ENCODE results near the gene CFAP161.

The CFAP161 gene, protein sequence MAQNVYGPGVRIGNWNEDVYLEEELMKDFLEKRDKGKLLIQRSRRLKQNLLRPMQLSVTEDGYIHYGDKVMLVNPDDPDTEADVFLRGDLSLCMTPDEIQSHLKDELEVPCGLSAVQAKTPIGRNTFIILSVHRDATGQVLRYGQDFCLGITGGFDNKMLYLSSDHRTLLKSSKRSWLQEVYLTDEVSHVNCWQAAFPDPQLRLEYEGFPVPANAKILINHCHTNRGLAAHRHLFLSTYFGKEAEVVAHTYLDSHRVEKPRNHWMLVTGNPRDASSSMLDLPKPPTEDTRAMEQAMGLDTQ

DNA sequence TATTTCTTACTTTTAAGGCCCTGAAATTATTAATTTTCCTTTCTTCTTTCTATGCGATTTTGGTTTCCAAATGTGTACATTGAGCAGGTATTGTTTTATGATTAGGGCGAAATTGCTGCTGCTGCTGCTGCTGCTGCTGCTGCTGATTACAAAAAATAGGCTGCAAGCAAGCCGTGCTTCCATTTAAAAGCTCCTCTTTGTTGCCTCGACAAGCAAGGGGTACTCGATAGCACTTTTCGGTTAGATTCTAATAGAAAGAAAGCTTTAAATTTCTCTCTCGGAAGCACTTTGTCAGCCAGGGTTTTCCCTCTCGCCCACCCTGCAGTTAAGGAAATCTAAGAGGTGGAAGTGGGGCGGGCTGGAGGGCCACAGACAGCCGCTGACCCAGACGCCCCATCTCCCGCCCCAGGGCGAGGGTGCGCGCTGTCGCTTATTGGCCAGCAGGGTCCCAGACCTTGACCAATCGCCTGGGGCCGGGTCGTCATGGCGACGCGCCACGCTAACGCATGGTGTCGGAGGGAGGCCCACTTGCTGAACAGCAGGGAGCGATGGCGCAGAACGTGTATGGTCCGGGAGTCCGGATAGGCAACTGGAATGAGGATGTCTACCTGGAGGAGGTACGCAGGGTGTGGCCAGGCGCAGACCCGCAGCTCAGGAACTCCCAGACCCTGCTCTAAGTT is at the start of gene CFAP161:
TSS of gene CFAP161 (plus strand) at position 489 of the 680 bp plus-strand sequence. CDS start at position 549, 60 bp downstream.
- no CpG with 5 or more reads among the region's 33 CpGs for WGBS (ENCODE audit: insufficient coverage, insufficient read length)
- no peak within 1 kb of the TSS for H3K27ac ChIP-seq (ENCODE audit: low read length)
- H3K4me3 ChIP-seq (ENCODE audit: low read length): peak within 1 kb of the TSS; percentile 40; the same call in 1 of the 2 replicates
- no peaks in the 10 kb centered on the region for H3K4me1 ChIP-seq (ENCODE audit: control insufficient read depth, insufficient read depth, low read length)
- H3K36me3 ChIP-seq (ENCODE audit: control insufficient read depth, insufficient read depth, low read length): no peaks in the 10 kb centered on the region
- no peaks in the 10 kb centered on the region; the same call in 1 of the 2 replicates for H3K27me3 ChIP-seq (ENCODE audit: control insufficient read depth, insufficient read depth, low read length)
- no peaks in the 10 kb centered on the region for H3K9me3 ChIP-seq (ENCODE audit: control insufficient read depth, insufficient read depth, low read length)
- peak; percentile 88 for DNase-seq (ENCODE audit: low read depth, low spot score)

DNA sequence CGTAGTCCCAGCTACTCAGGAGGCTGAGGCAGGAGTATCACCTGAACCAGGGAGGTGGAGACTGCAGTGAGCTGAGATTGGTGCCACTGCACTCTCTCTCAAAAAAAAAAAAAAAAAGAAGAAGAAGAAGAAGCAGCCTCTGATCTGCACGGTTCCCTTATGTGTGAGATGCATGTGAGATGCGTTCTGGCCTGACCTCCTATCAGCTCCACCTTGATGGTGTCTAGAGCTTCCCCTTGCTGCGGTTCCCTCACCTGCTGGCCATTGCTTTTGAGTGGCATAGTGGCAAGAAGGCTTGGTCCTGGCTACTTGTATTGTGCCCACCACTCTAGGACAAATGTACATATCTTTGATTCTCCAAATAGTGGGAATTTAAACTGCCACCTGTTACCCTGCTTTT is 49.4 kb upstream of the CFAP161 start:
- no CpG with 5 or more reads among the region's 4 CpGs for WGBS (ENCODE audit: insufficient coverage, insufficient read length)

DNA sequence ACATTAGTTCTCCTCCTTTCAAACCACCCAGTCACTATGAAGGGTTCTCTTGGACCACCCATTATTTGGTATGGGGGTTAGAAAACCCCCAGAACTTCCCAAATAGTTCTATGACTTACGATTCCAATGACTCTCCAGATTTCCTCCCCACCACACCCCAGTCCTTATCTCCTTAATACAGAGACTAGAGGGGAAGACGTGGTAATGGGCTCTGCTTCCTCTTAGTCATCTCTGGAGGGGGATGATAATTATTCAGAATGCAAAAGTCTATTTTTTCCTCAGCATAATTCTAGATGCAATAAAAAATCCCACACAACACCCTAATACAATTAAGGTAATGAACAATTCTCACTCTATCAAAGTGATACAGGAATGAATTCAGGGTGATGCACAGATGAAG is 48.9 kb upstream of the CFAP161 start:
- Histone ChIP-seq H3K9me3 (ENCODE audit: control insufficient read depth, insufficient read depth, low read length) (no peaks in the 10 kb centered on the region), H3K27me3 (ENCODE audit: control insufficient read depth, insufficient read depth, low read length) (no peaks in the 10 kb centered on the region), H3K27ac (ENCODE audit: low read length) (no peak overlapping the region), H3K4me3 (ENCODE audit: low read length) (no peak overlapping the region), H3K4me1 (ENCODE audit: control insufficient read depth, insufficient read depth, low read length) (peaks cover 2% of the 10 kb centered on the region; the same call in 1 of the 2 replicates), H3K36me3 (ENCODE audit: control insufficient read depth, insufficient read depth, low read length) (no peaks in the 10 kb centered on the region)
- WGBS (ENCODE audit: insufficient coverage, insufficient read length): no CpG with 5 or more reads among the region's 2 CpGs
- no peak for DNase-seq (ENCODE audit: low read depth, low spot score)

More for the DNA sequence above, 49.4 kb upstream of the CFAP161 start:
- peaks cover 2% of the 10 kb centered on the region; the same call in 1 of the 2 replicates for H3K4me1 ChIP-seq (ENCODE audit: control insufficient read depth, insufficient read depth, low read length)
- no peak for DNase-seq (ENCODE audit: low read depth, low spot score)
- no peaks in the 10 kb centered on the region for H3K36me3 ChIP-seq (ENCODE audit: control insufficient read depth, insufficient read depth, low read length)
- H3K9me3 ChIP-seq (ENCODE audit: control insufficient read depth, insufficient read depth, low read length): no peaks in the 10 kb centered on the region
- H3K27ac ChIP-seq (ENCODE audit: low read length): no peak overlapping the region
- no peak overlapping the region for H3K4me3 ChIP-seq (ENCODE audit: low read length)
- H3K27me3 ChIP-seq (ENCODE audit: control insufficient read depth, insufficient read depth, low read length): no peaks in the 10 kb centered on the region

DNA sequence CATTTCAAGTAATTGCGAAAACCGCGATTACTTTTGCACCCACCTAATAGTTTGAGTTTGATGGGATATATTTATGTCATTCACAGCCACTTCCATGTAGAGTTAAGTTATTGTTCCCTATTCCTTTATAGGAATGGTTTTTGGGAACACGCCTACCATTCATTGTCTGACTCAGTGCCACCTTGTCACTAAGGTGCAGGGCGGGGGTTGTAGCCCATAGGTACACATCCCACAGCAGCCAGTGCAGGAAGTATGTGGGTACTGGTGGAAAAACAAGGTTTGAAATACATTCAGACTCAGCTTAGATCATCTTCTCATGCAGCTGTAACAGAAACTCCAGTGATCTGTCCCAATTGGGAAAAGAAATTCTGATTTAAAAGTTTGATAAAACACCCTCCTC is 48.2 kb upstream of the CFAP161 start:
- H3K36me3 ChIP-seq (ENCODE audit: control insufficient read depth, insufficient read depth, low read length): no peaks in the 10 kb centered on the region
- no peak for DNase-seq (ENCODE audit: low read depth, low spot score)
- peaks cover 2% of the 10 kb centered on the region; the same call in 1 of the 2 replicates for H3K4me1 ChIP-seq (ENCODE audit: control insufficient read depth, insufficient read depth, low read length)
- no peaks in the 10 kb centered on the region for H3K27me3 ChIP-seq (ENCODE audit: control insufficient read depth, insufficient read depth, low read length)
- H3K27ac ChIP-seq (ENCODE audit: low read length): no peak overlapping the region
- WGBS (ENCODE audit: insufficient coverage, insufficient read length): no CpG with 5 or more reads among the region's 5 CpGs
- H3K9me3 ChIP-seq (ENCODE audit: control insufficient read depth, insufficient read depth, low read length): no peaks in the 10 kb centered on the region
- H3K4me3 ChIP-seq (ENCODE audit: low read length): no peak overlapping the region

DNA sequence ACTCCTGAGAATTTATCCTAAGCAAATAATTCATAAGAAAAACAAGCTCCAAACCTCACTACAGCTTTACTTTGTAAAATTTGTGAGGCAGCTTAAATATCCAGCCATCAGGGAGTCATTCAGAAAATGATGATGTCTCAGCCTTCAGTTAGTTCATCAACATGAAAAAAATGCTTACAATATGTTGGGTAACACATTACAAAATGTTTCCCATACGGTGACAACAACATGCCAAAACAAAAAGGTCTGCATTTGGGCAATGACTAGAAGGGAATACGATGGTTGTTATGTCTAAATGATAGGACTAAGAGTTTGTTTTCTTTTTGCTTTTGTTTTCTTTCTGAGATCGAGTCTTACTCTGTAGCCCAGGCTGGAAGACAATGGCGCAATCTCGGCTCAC is 47.0 kb upstream of the CFAP161 start:
- Histone ChIP-seq H3K4me3 (ENCODE audit: low read length) (no peak overlapping the region), H3K36me3 (ENCODE audit: control insufficient read depth, insufficient read depth, low read length) (no peaks in the 10 kb centered on the region), H3K9me3 (ENCODE audit: control insufficient read depth, insufficient read depth, low read length) (no peaks in the 10 kb centered on the region), H3K27ac (ENCODE audit: low read length) (no peak overlapping the region), H3K4me1 (ENCODE audit: control insufficient read depth, insufficient read depth, low read length) (peaks cover 2% of the 10 kb centered on the region; the same call in 1 of the 2 replicates), H3K27me3 (ENCODE audit: control insufficient read depth, insufficient read depth, low read length) (no peaks in the 10 kb centered on the region)
- no CpG with 5 or more reads among the region's 5 CpGs for WGBS (ENCODE audit: insufficient coverage, insufficient read length)
- no peak for DNase-seq (ENCODE audit: low read depth, low spot score)

DNA sequence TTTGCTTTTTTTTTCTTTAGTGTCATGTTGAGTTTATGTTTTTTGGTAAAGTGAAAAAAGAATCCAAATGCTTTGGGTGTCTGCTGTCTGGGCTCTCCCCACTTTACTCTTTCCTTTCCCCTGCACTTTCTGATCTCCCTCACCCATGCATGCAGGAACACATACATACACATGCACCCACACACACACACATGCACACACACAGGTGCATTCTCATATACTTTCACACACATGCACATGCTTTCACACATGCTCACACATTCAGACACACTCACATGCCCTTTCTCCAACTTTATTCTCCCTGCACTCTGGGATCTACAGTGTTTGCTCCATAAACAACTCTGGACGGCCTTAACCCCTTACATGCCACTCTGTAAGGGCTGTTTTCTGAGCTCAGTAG is 46.4 kb upstream of the CFAP161 start:
- no peak overlapping the region for H3K27ac ChIP-seq (ENCODE audit: low read length)
- H3K4me1 ChIP-seq (ENCODE audit: control insufficient read depth, insufficient read depth, low read length): peaks cover 2% of the 10 kb centered on the region; the same call in 1 of the 2 replicates
- no peaks in the 10 kb centered on the region for H3K9me3 ChIP-seq (ENCODE audit: control insufficient read depth, insufficient read depth, low read length)
- WGBS (ENCODE audit: insufficient coverage, insufficient read length): no CpG with 5 or more reads among the region's 1 CpG
- no peak overlapping the region for H3K4me3 ChIP-seq (ENCODE audit: low read length)
- no peaks in the 10 kb centered on the region for H3K27me3 ChIP-seq (ENCODE audit: control insufficient read depth, insufficient read depth, low read length)
- H3K36me3 ChIP-seq (ENCODE audit: control insufficient read depth, insufficient read depth, low read length): no peaks in the 10 kb centered on the region
- no peak for DNase-seq (ENCODE audit: low read depth, low spot score)

DNA sequence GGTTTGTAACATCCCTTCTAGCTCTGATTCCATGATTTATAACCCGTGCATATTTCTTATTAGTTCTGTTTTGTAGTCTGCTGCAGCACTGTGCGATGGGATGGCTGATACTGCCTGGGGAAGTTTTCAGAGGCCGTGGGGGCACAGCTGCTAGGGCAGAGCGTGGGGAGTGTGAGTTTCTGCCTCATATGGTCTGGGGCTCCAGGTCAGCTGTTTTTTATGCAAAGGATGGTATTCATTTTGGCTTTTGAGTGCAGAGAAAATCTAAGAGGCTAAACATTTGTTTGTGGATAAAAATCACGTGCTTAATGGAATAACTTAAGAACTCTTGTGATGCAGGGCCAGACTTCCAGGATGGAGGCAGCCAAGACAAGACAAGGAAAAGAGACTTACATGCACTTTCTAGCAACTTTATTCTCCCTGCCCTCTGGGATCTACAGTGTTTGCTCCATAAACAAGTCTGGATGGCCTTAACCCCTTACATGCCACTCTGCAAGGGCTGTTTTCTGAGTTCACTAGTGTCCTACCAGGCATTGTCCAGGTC is 45.5 kb upstream of the CFAP161 start:
- no peaks in the 10 kb centered on the region for H3K36me3 ChIP-seq (ENCODE audit: control insufficient read depth, insufficient read depth, low read length)
- DNase-seq (ENCODE audit: low read depth, low spot score): no peak
- no peaks in the 10 kb centered on the region for H3K9me3 ChIP-seq (ENCODE audit: control insufficient read depth, insufficient read depth, low read length)
- peaks cover 2% of the 10 kb centered on the region; the same call in 1 of the 2 replicates for H3K4me1 ChIP-seq (ENCODE audit: control insufficient read depth, insufficient read depth, low read length)
- H3K27me3 ChIP-seq (ENCODE audit: control insufficient read depth, insufficient read depth, low read length): no peaks in the 10 kb centered on the region
- no CpG with 5 or more reads among the region's 5 CpGs for WGBS (ENCODE audit: insufficient coverage, insufficient read length)
- no peak overlapping the region for H3K27ac ChIP-seq (ENCODE audit: low read length)
- H3K4me3 ChIP-seq (ENCODE audit: low read length): no peak overlapping the region

DNA sequence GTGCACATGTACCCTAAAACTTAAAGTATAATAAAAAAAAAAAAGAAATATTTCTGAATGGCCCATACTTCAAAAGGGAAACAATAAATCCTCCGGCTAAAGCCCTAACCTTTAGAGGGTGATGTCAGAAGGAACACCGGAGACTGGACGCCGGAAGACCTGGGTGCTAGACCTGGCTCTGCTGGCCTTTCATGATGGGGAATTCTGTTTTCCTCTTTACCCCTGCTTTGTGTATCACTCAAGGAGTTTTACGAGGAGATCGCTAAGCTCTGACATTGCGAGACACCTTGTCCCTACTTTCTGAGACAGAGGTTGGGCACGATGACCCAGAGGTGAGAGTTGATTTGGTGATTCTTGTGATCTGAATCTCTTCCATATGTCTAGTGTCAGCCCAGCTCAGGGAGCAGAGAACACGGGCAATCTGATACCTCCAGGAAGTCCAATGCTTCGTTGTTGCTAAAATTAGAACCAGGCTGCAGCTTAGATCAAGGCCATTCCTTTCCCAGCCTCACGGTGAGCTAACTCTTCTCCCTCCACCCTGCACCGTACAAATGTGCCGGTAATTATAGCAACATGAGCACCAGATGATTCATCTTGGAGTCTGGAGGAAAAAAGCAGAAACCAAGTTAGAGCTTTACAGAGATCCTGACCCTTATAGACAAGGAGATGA is 42.0 kb upstream of the CFAP161 start:
- Histone ChIP-seq H3K27me3 (ENCODE audit: control insufficient read depth, insufficient read depth, low read length) (no peaks in the 10 kb centered on the region), H3K4me1 (ENCODE audit: control insufficient read depth, insufficient read depth, low read length) (peaks cover 2% of the 10 kb centered on the region; the same call in 1 of the 2 replicates), H3K9me3 (ENCODE audit: control insufficient read depth, insufficient read depth, low read length) (no peaks in the 10 kb centered on the region), H3K36me3 (ENCODE audit: control insufficient read depth, insufficient read depth, low read length) (no peaks in the 10 kb centered on the region), H3K4me3 (ENCODE audit: low read length) (no peak overlapping the region), H3K27ac (ENCODE audit: low read length) (no peak overlapping the region)
- DNase-seq (ENCODE audit: low read depth, low spot score): no peak
- WGBS (ENCODE audit: insufficient coverage, insufficient read length): no CpG with 5 or more reads among the region's 13 CpGs

DNA sequence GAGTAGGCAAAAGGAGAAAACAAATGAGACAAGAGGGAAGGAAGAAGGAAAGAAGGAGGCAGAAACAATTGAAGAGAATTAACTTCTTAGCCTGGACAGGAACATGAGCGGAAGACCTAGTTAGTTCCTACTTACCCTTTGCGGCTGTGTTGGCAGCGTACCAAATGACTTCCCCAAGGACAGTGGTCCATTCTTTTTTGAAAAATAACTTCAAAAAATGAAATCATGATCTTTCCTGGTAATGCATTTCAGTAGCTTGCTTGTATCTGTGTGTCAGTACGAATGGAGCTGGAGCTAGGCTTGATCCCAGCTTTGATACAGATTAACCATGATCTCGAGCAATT is 41.5 kb upstream of the CFAP161 start:
- no CpG with 5 or more reads among the region's 5 CpGs for WGBS (ENCODE audit: insufficient coverage, insufficient read length)
- Histone ChIP-seq H3K27me3 (ENCODE audit: control insufficient read depth, insufficient read depth, low read length) (no peaks in the 10 kb centered on the region), H3K9me3 (ENCODE audit: control insufficient read depth, insufficient read depth, low read length) (no peaks in the 10 kb centered on the region), H3K4me3 (ENCODE audit: low read length) (no peak overlapping the region), H3K27ac (ENCODE audit: low read length) (no peak overlapping the region), H3K36me3 (ENCODE audit: control insufficient read depth, insufficient read depth, low read length) (no peaks in the 10 kb centered on the region), H3K4me1 (ENCODE audit: control insufficient read depth, insufficient read depth, low read length) (peaks cover 2% of the 10 kb centered on the region; the same call in 1 of the 2 replicates)
- no peak for DNase-seq (ENCODE audit: low read depth, low spot score)

DNA sequence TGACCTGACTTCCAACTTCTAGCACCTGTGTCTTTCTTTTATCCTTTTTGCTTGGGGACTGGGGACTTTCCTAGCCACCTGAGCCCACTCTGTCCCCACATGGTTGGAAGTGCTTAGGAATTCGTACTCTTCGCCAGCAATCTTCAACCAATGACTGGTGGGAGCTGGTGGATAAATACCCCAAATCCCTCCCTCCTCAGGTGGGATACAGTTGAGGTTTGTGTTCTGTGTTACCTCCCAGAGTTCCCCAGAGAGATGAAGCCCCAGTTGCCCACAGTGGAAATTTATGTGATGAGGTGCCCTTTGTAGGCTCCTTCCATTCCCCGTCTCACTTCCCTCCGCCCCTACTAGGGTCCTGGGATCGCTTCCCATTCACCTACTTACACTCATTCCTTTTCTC is 40.1 kb upstream of the CFAP161 start:
- no peak for DNase-seq (ENCODE audit: low read depth, low spot score)

More for the DNA sequence above, 40.1 kb upstream of the CFAP161 start:
- Histone ChIP-seq H3K9me3 (ENCODE audit: control insufficient read depth, insufficient read depth, low read length) (no peaks in the 10 kb centered on the region), H3K4me3 (ENCODE audit: low read length) (no peak overlapping the region), H3K36me3 (ENCODE audit: control insufficient read depth, insufficient read depth, low read length) (no peaks in the 10 kb centered on the region), H3K27me3 (ENCODE audit: control insufficient read depth, insufficient read depth, low read length) (no peaks in the 10 kb centered on the region), H3K27ac (ENCODE audit: low read length) (no peak overlapping the region), H3K4me1 (ENCODE audit: control insufficient read depth, insufficient read depth, low read length) (no peaks in the 10 kb centered on the region)
- no CpG with 5 or more reads among the region's 5 CpGs for WGBS (ENCODE audit: insufficient coverage, insufficient read length)

All from iPS DF 6.9 (cell line).